Measurements from ENCODE around the gene GPS2.

DNA sequence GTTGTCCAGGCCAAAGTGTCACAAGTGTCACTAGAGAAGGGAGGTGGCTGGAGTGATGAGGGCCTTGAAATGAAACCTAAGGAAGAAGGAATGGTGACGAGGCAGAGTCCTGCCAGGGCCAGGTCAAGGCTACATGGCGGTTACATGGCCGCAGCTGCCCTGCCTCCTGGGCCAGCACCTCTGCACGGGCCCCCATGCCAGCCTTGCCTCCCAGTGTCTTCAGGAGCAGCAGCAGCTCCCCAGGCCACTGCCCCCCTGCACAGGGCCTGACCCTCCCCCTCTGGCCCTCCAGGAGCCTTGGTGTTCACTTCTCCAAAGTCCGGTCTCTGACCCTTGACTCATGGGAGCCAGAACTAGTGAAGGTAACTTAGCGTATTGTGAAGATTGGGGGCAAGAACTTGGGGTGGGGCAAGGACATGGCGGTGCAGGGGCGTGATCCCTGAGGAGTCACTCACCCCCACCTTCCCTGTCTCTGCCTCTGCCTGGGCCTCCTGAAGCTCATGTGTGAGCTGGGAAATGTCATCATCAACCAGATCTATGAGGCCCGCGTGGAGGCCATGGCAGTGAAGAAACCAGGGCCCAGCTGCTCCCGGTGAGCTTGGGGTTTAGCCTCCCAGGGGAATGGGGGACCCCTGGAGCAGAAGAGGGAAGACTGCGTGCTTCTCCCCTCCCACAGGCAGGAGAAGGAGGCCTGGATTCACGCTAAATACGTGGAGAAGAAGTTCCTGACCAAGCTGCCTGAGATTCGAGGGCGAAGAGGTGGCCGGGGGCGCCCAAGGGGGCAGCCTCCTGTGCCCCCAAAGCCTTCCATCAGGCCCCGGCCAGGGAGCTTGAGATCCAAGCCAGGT lies 32.7 kb upstream of the GPS2 start:
- TF ChIP-seq POLR2A (IDR thresholded peaks at IDR 0.05) (no peak), CTCF (IDR thresholded peaks at IDR 0.05) (no peak)

Measured in heart left ventricle (tissue), 13 donors.